Measurements from ENCODE around the gene ZAP70.
A peak's percentile ranks its signal among the peaks of the same experiment; 100 is the strongest.
"Not testable (repeated sequence)": the region's sequence is repeated elsewhere in the genome, so short reads cannot be mapped to it uniquely, and the experiment has no call there.

Gene ZAP70

DNA sequence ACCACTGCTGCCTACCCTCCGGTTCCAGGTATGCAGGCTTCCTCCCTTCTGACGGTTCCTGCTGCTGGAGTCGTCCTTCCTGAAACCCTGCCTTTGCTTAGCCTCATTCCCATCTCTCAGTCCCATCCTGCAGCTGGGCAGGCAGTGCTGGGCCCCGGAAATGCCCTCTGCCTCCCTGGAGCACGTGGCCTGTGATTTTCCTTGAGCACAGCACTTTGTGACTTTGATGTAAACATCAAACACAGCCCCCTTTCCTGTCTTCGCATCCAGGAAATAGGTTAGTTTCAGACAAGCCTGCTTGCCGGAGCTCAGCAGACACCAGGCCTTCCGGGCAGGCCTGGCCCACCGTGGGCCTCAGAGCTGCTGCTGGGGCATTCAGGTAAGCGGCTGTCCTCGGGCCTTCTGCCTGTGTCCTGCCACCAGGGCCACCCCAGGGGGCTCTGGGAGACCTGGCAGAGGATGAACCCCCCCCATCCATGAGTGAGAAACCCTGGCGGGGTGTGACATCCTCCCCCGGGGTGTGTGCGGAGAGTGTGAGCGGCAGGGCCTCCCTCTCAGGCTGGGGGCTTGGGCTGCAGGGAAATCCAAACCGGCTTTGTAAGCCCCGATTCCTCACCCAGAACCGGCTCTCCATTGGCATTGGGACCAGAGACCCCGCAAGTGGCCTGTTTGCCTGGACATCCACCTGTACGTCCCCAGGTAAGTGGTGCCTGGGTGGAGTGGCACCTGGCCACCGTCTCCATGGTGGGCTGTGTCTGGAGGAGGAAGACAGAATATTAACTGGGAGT is at the start of gene ZAP70:
Gene ZAP70, plus strand, starts transcription at position 281 of the 788 bp plus-strand sequence. CDS start 10,461 bp downstream, outside the sequence.
- H3K27me3 Mint-ChIP-seq: no peaks in the 10 kb centered on the region
- peaks cover 6% of the 10 kb centered on the region for H3K36me3 Mint-ChIP-seq
- H3K4me1 Mint-ChIP-seq: peaks cover 75% of the 10 kb centered on the region
- H3K9me3 Mint-ChIP-seq: no peaks in the 10 kb centered on the region
- H3K4me3 Mint-ChIP-seq: peak within 1 kb of the TSS; percentile 89
- peak within 1 kb of the TSS; percentile 100 for H3K27ac Mint-ChIP-seq

DNA sequence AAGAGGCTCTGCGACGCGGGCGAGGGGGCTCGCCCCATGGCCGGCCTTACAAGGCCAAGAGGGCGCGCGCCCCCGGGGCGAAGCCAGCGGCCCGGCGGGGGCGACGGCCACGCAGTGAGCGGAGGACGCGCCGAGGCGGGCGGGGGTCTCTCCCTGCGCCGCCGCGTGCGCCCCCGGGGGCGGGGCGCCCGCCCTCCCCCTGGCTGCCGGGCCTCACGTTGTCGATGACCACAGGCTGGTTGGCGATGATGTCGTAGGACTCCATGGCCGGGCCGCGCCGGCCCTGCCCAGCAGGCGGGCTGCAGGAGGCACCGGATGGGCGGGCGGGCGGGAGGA is 49.8 kb upstream of the ZAP70 start:
- Mint-ChIP-seq H3K9me3 (no peaks in the 10 kb centered on the region), H3K4me3 (peak overlapping the region; percentile 97), H3K27me3 (no peaks in the 10 kb centered on the region), H3K4me1 (peaks cover 25% of the 10 kb centered on the region), H3K27ac (no peak overlapping the region), H3K36me3 (peaks cover 3% of the 10 kb centered on the region)

DNA sequence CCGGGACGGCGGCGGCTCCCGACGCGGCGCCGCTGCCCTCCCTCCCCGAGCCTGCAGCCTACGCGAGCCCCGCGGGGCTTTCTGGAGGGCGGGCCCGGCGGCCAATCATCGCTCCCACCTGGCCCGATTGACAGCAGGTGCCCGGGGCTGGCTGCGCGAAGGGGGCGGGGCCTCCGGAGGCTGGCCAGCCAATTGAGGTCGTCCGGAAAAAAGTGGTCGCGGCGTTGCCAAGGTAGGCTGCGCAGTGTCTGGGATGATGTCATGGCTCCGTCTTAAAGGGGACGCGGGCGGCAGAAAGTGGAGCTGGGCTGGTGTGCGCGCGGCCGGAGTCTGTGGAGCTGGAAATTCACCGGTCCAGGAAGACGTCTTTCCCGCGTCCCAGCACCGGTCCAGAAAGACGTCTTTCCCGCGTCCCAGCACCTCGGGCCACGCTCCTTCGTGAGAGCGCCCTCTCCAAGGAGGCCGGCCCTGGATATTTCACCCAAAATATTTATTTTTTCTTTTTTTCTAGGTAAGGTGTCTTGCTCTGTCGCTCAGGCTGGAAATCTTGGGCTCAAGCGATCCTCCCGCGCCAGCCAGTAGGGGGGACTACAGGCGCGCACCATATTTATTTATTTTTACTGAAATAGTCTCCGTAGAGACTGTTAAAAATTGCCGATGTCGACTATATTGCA is 49.3 kb upstream of the ZAP70 start, which contains the start of gene ACTR1B:
Gene ACTR1B, minus strand, starts transcription at position 83 of the 674 bp plus-strand sequence. CDS start 154 bp downstream, outside the sequence.
- peaks cover 25% of the 10 kb centered on the region for H3K4me1 Mint-ChIP-seq
- peak within 1 kb of the TSS; percentile 97 for H3K4me3 Mint-ChIP-seq
- H3K36me3 Mint-ChIP-seq: peaks cover 3% of the 10 kb centered on the region
- H3K27me3 Mint-ChIP-seq: no peaks in the 10 kb centered on the region
- no peaks in the 10 kb centered on the region for H3K9me3 Mint-ChIP-seq
- peak within 1 kb of the TSS; percentile 99 for H3K27ac Mint-ChIP-seq

DNA sequence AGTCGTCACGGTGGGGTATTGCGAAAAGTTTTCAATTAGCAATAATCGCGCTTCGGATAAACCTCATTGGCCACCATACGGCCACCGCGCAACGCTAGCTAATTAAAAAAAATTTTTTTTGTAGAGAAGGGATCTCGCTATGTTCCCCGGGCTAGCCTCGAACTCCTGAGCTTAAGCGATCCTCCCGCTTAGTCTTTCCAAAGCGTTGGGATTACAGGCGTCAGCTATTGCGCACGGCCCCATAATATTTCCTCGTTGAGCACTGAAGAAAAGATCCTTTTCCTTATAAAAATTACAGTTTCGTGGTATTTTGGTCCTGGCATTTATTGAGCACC is 48.8 kb upstream of the ZAP70 start:
- peak overlapping the region; percentile 96 for H3K4me3 Mint-ChIP-seq
- H3K9me3 Mint-ChIP-seq: no peaks in the 10 kb centered on the region
- peaks cover 3% of the 10 kb centered on the region for H3K36me3 Mint-ChIP-seq
- H3K27me3 Mint-ChIP-seq: no peaks in the 10 kb centered on the region
- peaks cover 25% of the 10 kb centered on the region for H3K4me1 Mint-ChIP-seq
- H3K27ac Mint-ChIP-seq: peak overlapping the region; percentile 96

DNA sequence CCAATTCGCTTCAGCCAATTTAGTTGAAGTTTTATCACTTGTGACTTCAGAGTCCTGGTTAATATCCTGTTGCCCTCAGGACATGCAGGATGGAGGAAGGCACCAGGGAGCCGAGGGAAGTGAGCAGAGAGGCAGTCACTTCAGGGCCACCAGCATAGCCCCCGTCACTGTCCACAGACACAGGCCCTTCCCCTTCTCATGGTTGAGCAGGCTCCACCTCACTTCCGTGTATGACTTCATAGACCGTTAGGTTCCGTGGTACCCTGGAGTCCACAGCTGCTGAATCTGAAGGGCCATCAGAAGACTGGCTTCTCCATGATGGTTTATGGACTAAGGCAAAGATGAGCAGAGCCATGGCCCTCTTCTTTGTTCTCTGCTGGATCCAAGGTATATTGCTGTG is 43.9 kb upstream of the ZAP70 start, which contains the start of gene C2orf92:
Gene C2orf92, plus strand, starts transcription at position 266 of the 400 bp plus-strand sequence. Its CDS starts 76 bp downstream, at position 342.
- H3K4me3 Mint-ChIP-seq: no peak within 1 kb of the TSS
- peaks cover 1% of the 10 kb centered on the region for H3K36me3 Mint-ChIP-seq
- no peaks in the 10 kb centered on the region for H3K9me3 Mint-ChIP-seq
- no peak within 1 kb of the TSS for H3K27ac Mint-ChIP-seq
- peaks cover 13% of the 10 kb centered on the region for H3K4me1 Mint-ChIP-seq
- H3K27me3 Mint-ChIP-seq: no peaks in the 10 kb centered on the region

DNA sequence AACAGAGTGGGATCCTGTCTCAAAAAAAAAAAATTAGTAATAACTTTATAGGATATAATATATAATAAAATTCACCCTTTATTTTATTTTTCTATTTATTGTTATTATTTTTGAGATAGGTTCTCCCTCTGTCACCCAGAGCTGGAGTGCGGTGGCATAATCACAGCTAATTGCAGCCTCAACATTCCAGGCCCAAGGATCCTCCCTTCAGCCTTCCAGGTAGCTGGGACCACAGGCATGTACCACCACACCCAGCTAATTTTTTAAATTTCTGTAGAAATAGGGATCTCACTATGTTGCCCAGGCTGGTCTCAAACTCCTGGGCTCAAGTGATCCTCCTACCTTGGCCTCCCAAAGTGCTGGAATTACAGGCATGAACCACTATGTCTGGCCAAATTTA is 42.9 kb upstream of the ZAP70 start:
- Mint-ChIP-seq H3K9me3 (no peaks in the 10 kb centered on the region), H3K27ac (no peak overlapping the region), H3K4me1 (peaks cover 9% of the 10 kb centered on the region), H3K27me3 (no peaks in the 10 kb centered on the region), H3K4me3 (no peak overlapping the region), H3K36me3 (peaks cover 1% of the 10 kb centered on the region)

DNA sequence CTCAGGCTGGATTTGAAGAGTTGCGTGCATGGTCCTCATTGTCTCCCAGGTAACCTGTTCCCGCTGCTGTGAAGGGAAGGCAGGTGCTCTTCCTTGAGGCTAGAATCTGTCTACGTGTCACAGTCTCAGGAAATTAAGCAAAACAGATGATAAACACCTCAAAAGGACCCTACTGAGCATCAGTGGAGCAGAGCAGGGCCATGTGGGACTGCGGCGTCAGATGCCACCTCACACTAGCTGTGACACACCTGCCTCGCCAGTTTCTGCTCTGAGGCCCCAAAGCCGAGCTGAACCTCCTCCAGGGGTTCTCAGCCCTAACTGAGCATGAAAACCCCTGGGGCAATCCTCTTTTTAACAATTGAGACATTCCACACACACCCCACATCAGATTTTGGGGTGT is 41.9 kb upstream of the ZAP70 start:
- Mint-ChIP-seq H3K36me3 (peaks cover 1% of the 10 kb centered on the region), H3K9me3 (no peaks in the 10 kb centered on the region), H3K27ac (no peak overlapping the region), H3K27me3 (no peaks in the 10 kb centered on the region), H3K4me1 (peaks cover 9% of the 10 kb centered on the region), H3K4me3 (no peak overlapping the region)

DNA sequence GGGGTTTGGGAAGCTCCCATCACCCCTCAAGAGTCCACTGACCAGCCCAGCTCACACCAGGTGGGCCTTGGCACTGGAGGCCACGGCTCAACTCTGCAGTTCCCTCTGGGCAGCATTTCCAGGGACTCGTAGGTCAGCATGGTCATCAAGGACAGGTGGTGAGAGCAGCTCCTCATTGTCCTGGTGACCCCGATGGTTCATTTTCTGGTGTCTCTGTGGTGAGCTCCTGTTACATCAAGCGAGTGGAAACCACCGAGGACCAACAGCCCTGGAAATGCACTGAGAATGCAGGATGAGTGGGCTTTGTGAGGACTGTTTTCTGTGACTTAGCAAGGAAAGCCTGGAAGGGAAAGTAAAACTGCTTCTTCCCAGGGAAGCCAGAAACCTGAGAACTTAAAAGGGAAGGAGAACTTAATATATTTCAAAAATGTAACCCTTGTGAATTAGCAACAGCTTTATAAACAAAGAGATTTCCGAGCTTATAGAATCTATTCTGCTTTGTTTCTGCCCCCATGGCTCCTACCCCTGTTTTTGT is 40.7 kb upstream of the ZAP70 start:
- H3K4me1 Mint-ChIP-seq, H3K27me3 Mint-ChIP-seq, H3K9me3 Mint-ChIP-seq, H3K27ac Mint-ChIP-seq, H3K36me3 Mint-ChIP-seq, H3K4me3 Mint-ChIP-seq: not testable (repeated sequence)

DNA sequence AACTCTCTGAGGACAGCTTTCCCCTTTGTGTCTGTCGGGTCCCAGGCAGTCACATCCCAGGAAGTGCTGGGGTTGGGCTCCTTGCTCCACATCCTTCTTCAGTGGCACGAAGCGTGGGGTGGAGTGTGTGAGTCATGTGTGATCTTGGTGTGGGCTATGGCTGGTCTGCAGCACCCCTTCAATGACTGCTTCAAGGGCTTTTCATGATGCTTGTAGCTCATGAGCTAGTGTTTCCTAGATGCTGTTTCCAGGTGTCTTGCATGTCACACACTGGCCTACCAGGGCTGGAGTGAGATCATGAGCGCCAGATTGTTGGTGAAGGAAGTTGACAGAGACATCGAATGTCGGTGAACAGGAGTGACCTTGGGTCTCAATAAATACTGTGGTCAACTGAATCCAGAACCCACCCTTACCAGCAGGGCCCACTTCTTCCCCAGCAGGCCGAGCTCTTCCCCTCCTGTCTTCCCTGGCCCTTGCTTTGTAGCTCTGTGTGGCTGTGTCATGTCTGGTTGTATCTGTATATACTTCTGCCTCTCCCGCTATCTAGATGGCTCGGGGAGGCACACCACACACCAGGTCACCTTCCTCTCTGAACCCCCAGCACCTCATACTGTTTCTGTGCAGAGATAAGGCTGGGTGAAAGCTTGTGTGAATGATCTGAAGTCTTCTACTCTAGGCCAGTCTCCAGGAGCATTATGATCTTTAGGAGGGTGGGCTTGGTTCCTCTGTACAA is 40.0 kb upstream of the ZAP70 start:
- H3K27ac Mint-ChIP-seq: peak overlapping the region; percentile 9
- H3K4me3 Mint-ChIP-seq: peak overlapping the region; percentile 8
- no peaks in the 10 kb centered on the region for H3K36me3 Mint-ChIP-seq
- H3K9me3 Mint-ChIP-seq: no peaks in the 10 kb centered on the region
- no peaks in the 10 kb centered on the region for H3K27me3 Mint-ChIP-seq
- peaks cover 9% of the 10 kb centered on the region for H3K4me1 Mint-ChIP-seq

DNA sequence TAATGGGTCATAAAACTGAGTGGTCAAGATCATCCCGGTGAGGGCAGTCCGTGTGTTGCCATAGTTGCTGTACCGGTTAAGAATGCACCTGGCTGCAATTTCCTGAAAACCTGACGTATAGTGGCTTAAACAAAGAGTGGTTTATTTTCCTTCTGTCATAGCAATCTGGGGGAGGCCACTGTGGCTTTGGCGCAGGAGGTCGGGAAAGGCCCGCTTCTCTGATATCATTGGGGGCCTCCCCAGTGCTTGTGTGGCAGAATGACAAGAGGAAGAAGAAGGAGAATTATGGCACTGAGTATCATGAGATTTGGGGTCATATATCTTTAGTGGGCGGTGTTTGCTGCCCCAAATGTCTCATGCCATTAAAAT is 39.5 kb upstream of the ZAP70 start:
- peak overlapping the region; percentile 9 for H3K27ac Mint-ChIP-seq
- no peaks in the 10 kb centered on the region for H3K9me3 Mint-ChIP-seq
- peaks cover 9% of the 10 kb centered on the region for H3K4me1 Mint-ChIP-seq
- no peaks in the 10 kb centered on the region for H3K36me3 Mint-ChIP-seq
- H3K4me3 Mint-ChIP-seq: peak overlapping the region; percentile 8
- no peaks in the 10 kb centered on the region for H3K27me3 Mint-ChIP-seq

DNA sequence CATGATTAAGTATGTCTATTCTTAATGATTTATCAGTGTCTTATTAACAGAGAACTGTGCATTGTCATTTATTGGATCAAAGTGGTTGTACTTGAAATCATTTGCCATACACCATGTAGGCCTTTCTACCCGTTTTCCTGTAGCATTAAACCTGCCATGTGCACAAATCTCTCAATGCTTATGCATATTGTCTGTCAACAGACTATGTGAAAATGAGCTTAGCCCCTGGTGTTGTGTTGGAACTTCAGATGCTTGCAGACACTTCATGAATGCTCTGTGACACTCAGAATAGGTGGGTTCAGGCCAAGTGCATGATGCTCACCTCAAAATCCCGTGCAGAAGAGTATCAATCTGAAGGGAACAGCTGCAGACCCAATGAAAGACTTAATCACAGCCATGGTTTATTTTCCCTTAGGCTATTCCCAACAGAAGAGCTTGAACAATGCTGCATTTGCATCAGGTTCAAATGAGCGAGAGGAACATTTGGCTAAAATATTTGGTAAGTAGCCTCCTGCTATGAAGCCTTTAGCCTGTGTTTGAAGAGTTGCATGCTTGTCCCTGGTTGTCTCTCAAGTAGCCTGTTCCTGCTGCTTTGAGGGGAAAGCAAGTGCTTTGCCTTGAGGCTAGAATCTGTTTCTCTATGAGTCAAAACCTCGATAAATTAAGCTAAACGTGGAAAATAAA is 37.8 kb upstream of the ZAP70 start:
- Mint-ChIP-seq H3K36me3 (no peaks in the 10 kb centered on the region), H3K4me3 (no peak overlapping the region), H3K4me1 (peaks cover 9% of the 10 kb centered on the region), H3K27me3 (no peaks in the 10 kb centered on the region), H3K27ac (no peak overlapping the region), H3K9me3 (no peaks in the 10 kb centered on the region)

DNA sequence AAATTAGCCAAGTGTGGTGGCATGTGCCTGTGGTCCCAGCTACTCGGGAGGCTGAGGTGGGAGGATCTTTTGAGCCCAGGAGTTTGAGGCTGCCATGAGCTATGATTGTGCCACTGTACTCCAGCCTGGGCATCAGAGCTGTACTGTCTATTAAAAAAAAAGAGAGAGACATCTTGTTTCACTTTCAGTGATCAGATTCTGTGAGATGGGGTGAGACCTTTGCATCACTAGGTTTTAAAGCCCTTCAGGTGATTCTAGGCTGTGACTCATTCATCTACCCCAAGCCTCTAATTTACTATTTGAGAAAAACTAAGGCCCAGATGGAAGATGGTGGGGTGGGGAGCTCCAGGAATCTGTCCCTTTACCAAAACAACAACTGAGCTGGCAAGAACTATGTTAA is 36.8 kb upstream of the ZAP70 start:
- peaks cover 9% of the 10 kb centered on the region for H3K4me1 Mint-ChIP-seq
- H3K9me3 Mint-ChIP-seq: no peaks in the 10 kb centered on the region
- H3K4me3 Mint-ChIP-seq: no peak overlapping the region
- no peaks in the 10 kb centered on the region for H3K27me3 Mint-ChIP-seq
- no peaks in the 10 kb centered on the region for H3K36me3 Mint-ChIP-seq
- no peak overlapping the region for H3K27ac Mint-ChIP-seq

DNA sequence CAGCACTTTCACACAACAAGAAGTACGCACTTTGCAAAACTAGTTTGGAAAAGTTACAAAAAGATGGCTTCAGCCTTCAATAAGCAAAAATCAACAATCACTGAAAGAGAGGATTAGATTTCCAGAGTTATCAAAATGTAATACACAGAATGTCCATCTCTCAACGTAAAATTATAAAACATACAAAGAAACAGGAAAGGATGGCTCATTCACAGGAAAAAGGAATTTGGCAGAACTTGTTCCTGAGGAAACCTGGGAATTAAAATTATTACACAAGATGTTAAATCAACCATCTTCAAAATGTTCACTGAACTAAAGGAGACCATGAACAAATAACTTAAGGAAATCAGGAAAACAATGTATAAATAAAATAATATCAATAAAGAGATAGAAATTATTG is 35.9 kb upstream of the ZAP70 start:
- no peak overlapping the region for H3K4me3 Mint-ChIP-seq
- peaks cover 9% of the 10 kb centered on the region for H3K4me1 Mint-ChIP-seq
- H3K27me3 Mint-ChIP-seq: no peaks in the 10 kb centered on the region
- no peaks in the 10 kb centered on the region for H3K9me3 Mint-ChIP-seq
- H3K27ac Mint-ChIP-seq: no peak overlapping the region
- H3K36me3 Mint-ChIP-seq: no peaks in the 10 kb centered on the region

DNA sequence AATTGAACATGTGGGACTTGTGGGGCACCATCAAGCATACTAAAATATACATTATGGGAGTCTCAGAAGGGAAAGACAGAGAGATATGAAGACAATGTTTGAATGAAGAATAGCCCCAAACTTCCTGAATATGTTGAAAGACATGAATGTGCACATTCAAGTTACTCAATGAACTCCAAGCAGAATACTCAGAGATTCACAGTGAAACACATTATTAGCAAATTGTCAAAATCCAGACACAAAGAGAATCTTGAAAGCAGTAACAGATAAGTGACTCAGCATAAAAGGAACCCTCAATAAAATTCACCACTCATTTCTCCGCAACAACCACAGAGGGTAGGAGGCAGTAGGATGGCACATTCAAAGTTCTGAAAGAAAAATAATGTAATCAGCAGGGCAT is 35.1 kb upstream of the ZAP70 start:
- Mint-ChIP-seq H3K36me3 (no peaks in the 10 kb centered on the region), H3K9me3 (no peaks in the 10 kb centered on the region), H3K4me1 (peaks cover 5% of the 10 kb centered on the region), H3K27ac (no peak overlapping the region), H3K27me3 (no peaks in the 10 kb centered on the region), H3K4me3 (no peak overlapping the region)

DNA sequence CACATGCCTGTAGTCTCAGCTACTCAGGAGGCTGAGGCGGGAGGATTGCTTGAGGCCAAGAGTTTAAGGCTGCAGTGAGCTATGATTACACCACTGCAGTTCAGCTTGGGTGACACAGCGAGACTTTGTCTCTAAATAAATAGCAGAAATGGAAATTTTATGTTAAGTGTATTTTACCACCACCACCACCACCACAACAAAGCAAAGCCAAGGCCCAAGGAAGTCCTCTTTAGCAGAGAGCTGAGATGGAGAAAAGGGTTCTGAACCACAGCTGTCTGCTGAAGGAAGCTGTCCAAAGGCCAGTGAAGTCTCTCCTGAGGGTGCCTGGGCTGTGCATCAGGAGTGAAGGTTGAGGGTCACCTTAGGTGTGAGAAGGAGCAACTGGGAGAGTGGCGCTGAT is 26.1 kb upstream of the ZAP70 start:
- not testable (repeated sequence) for H3K27ac Mint-ChIP-seq, H3K4me1 Mint-ChIP-seq, H3K27me3 Mint-ChIP-seq, H3K36me3 Mint-ChIP-seq, H3K9me3 Mint-ChIP-seq, H3K4me3 Mint-ChIP-seq

Data from activated naive CD4-positive, alpha-beta T cell treated with anti-CD3 and anti-CD28 coated beads, Interleukin-2, amount 50 U/mL, for 24 hours (primary cell).